ENCODE results near the gene ZNF775.

Gene ZNF775

DNA sequence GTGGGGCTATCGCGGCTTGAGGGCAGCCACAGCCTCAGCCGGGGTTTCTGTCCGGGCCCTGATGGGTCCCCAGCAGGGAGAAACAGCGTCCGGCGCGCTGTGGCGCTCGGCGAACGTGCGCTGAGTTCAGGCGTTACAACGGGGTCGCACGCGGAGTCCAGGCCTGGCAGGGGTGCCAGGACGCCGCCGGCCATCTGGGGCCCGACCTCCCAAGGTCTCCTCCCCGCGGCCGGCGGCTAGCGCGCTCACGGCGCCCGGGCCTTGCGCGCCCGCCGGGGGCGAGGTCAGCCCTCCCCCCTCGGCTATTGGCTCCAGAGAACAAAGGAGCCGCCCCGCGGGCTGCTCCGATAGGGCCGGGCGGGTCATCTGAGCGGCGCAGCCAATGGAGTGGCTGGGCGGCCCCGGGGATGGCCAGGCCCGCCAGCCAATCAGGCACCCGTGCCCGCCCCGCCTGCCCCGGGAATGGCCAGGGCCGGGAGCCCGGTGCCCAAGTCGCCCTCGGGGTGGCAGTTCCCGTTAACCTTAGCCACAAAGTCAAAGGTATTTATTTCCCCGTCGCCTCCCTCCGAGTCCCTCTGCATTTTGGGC lies at the start of gene ZNF775:
Gene ZNF775 (plus strand): TSS at position 478 of the 588 bp plus-strand sequence. CDS start 9,141 bp downstream, outside the sequence.
- peaks cover 10% of the 10 kb centered on the region for H3K36me3 Mint-ChIP-seq (ENCODE audit: low read depth)
- H3K9me3 Mint-ChIP-seq, result no peaks in the 10 kb centered on the region
- H3K27me3 Mint-ChIP-seq (ENCODE audit: low read depth), result no peaks in the 10 kb centered on the region
- peaks cover 37% of the 10 kb centered on the region for H3K4me1 Mint-ChIP-seq (ENCODE audit: low read depth)
- H3K4me3 Mint-ChIP-seq, result peak within 1 kb of the TSS; percentile 95
- peak within 1 kb of the TSS; percentile 75 for H3K27ac Mint-ChIP-seq

DNA sequence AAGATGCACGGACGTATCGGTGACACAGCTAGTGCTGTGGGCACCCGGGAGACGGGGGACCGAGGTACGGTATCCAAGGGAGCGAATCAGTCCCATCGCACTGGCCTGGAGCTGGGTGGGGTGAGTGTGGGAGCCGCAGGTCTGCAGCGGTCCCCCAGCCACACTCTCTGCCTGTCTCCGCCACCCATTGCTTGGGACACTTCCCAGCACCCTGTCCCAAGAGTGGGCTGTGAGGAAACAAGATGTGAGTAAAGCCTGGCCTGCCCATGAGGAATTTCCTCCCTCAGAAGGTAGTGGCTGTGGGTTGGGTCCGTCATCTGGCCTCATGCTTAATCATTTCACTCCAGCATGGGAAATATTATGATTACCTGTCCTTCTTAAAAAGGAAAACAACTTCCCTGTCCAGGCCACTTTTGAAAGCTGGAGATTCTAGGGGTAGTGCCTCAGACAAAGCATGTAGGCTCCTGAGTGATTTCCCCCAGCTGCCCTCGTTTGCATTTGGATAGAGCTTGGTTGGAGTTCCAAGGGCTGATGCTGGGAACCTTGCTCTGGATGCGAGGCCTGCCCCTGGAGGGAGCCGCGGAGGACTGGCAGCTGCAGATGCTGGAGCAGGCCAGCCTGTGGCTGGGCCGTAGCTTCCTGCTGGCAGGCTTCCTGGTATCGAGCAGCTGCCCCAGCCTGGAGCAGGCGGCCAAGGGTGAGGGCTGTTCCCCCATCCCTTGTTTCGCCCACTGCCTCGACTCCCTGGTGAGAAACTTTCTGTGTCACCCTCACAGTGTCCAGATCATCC lies 49.6 kb upstream of the ZNF775 start:
- H3K36me3 Mint-ChIP-seq (ENCODE audit: low read depth), result peaks cover 19% of the 10 kb centered on the region

DNA sequence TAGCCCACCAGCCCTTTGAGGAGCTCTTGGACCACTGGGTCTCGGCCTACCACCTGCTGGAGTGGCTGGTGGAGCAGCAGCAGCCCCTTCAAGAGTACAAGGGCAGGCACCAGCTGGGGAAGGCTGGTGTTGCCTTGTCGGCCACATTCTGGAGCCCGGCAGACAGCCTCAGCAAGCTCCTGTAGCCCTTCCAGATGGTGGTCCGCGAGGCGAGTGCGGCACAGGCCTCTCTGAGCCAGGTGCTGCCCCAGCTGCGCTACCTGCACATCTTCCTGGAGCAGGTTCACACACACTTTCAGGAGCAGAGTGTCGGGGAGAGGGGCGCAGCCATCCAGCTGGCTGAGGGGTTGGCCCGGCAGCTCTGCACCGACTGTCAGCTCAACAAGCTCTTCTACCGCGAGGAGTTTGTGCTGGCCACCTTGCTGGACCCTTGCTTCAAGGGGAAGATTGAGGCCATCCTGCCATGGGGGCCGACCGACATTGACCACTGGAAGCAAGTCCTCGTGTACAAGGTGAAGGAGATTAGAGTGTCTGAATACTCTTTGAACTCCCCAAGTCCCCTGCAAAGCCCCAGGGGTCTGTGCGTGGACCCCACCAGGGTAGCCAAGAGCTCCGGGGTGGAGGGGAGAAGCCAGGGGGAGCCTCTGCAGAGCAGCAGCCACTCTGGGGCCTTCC lies 48.8 kb upstream of the ZNF775 start:
- Mint-ChIP-seq H3K27me3 (ENCODE audit: low read depth) (no peaks in the 10 kb centered on the region), H3K4me3 (no peak overlapping the region), H3K36me3 (ENCODE audit: low read depth) (peaks cover 16% of the 10 kb centered on the region), H3K27ac (no peak overlapping the region), H3K9me3 (no peaks in the 10 kb centered on the region), H3K4me1 (ENCODE audit: low read depth) (peaks cover 6% of the 10 kb centered on the region)

More for the DNA sequence above, 49.6 kb upstream of the ZNF775 start:
- Mint-ChIP-seq H3K27me3 (ENCODE audit: low read depth) (no peaks in the 10 kb centered on the region), H3K4me3 (no peak overlapping the region), H3K27ac (no peak overlapping the region), H3K9me3 (no peaks in the 10 kb centered on the region), H3K4me1 (ENCODE audit: low read depth) (peaks cover 14% of the 10 kb centered on the region)

GRCh38 chr7:150332852-150333635 lies 46.1 kb upstream of the ZNF775 start:
- Mint-ChIP-seq H3K27me3 (ENCODE audit: low read depth) (no peaks in the 10 kb centered on the region), H3K4me1 (ENCODE audit: low read depth) (peaks cover 1% of the 10 kb centered on the region), H3K4me3 (no peak overlapping the region), H3K27ac (no peak overlapping the region), H3K36me3 (ENCODE audit: low read depth) (peaks cover 7% of the 10 kb centered on the region), H3K9me3 (no peaks in the 10 kb centered on the region)

DNA sequence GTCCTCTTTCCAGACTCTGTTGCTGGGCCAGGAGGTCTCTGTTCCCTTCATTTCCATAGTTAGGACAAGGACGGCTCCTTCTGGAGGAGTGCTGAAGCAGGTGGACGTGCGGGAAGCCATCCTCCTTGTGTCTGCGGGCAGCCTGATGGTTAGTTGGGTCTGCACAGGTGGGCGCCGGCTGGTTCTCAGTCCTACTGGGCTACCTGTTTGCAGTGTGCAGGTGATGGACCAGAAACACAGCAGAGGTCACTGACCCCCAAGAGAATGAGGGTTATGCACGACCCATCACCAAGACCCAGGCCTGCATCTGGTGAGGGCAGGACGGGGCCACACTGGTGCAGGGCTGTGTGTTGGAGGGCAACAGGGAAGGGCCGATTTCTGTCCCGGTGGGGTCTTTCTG lies 45.5 kb upstream of the ZNF775 start:
- Mint-ChIP-seq H3K9me3 (no peaks in the 10 kb centered on the region), H3K4me1 (ENCODE audit: low read depth) (peaks cover 1% of the 10 kb centered on the region), H3K27ac (no peak overlapping the region), H3K27me3 (ENCODE audit: low read depth) (no peaks in the 10 kb centered on the region), H3K36me3 (ENCODE audit: low read depth) (peaks cover 7% of the 10 kb centered on the region), H3K4me3 (no peak overlapping the region)

DNA sequence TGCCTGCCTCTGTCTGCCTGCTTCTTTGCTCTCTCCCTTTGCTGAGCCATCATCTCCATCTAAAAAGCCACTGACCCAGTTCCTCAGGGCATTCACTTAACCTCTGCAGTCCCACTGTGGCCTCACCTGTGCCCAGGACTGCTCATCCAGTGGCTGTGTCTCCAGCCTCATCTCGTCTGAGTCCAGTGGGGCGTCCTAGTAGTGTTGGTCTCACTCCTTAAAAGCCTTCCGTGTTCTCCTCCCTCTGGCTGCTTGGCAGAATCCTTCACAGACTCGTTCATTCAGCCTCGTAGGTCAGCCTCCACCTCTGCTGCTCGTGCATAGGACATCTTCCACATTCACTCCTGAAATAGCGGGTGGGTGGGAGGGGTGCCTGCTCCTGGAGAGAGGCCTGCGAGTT lies 45.0 kb upstream of the ZNF775 start:
- Mint-ChIP-seq H3K27ac (no peak overlapping the region), H3K36me3 (ENCODE audit: low read depth) (peaks cover 5% of the 10 kb centered on the region), H3K4me3 (no peak overlapping the region)

GRCh38 chr7:150335108-150335773 lies 43.9 kb upstream of the ZNF775 start:
- H3K4me3 Mint-ChIP-seq, result no peak overlapping the region
- no peak overlapping the region for H3K27ac Mint-ChIP-seq
- no peaks in the 10 kb centered on the region for H3K9me3 Mint-ChIP-seq
- H3K4me1 Mint-ChIP-seq (ENCODE audit: low read depth), result peaks cover 1% of the 10 kb centered on the region
- peaks cover 11% of the 10 kb centered on the region for H3K27me3 Mint-ChIP-seq (ENCODE audit: low read depth)
- peaks cover 9% of the 10 kb centered on the region for H3K36me3 Mint-ChIP-seq (ENCODE audit: low read depth)

More for the DNA sequence above, 45.0 kb upstream of the ZNF775 start:
- H3K4me1 Mint-ChIP-seq (ENCODE audit: low read depth), result peaks cover 1% of the 10 kb centered on the region
- no peaks in the 10 kb centered on the region for H3K9me3 Mint-ChIP-seq
- peaks cover under 1% of the 10 kb centered on the region for H3K27me3 Mint-ChIP-seq (ENCODE audit: low read depth)

GRCh38 chr7:150335774-150336112 lies 43.4 kb upstream of the ZNF775 start:
- Mint-ChIP-seq H3K36me3 (ENCODE audit: low read depth) (peaks cover 9% of the 10 kb centered on the region), H3K27me3 (ENCODE audit: low read depth) (peaks cover 12% of the 10 kb centered on the region), H3K4me1 (ENCODE audit: low read depth) (peaks cover 1% of the 10 kb centered on the region)

GRCh38 chr7:150336746-150337145 lies 42.4 kb upstream of the ZNF775 start:
- Mint-ChIP-seq H3K4me3 (no peak overlapping the region), H3K4me1 (ENCODE audit: low read depth) (peaks cover 1% of the 10 kb centered on the region), H3K27ac (no peak overlapping the region), H3K36me3 (ENCODE audit: low read depth) (peaks cover 7% of the 10 kb centered on the region), H3K27me3 (ENCODE audit: low read depth) (peaks cover 20% of the 10 kb centered on the region), H3K9me3 (no peaks in the 10 kb centered on the region)

More at GRCh38 chr7:150335774-150336112, 43.4 kb upstream of the ZNF775 start:
- H3K27ac Mint-ChIP-seq, result no peak overlapping the region
- no peaks in the 10 kb centered on the region for H3K9me3 Mint-ChIP-seq
- no peak overlapping the region for H3K4me3 Mint-ChIP-seq

GRCh38 chr7:150337179-150337578 lies 42.0 kb upstream of the ZNF775 start:
- Mint-ChIP-seq H3K4me3 (no peak overlapping the region), H3K4me1 (ENCODE audit: low read depth) (no peaks in the 10 kb centered on the region), H3K27me3 (ENCODE audit: low read depth) (peaks cover 24% of the 10 kb centered on the region), H3K9me3 (no peaks in the 10 kb centered on the region), H3K36me3 (ENCODE audit: low read depth) (peaks cover 7% of the 10 kb centered on the region), H3K27ac (no peak overlapping the region)

DNA sequence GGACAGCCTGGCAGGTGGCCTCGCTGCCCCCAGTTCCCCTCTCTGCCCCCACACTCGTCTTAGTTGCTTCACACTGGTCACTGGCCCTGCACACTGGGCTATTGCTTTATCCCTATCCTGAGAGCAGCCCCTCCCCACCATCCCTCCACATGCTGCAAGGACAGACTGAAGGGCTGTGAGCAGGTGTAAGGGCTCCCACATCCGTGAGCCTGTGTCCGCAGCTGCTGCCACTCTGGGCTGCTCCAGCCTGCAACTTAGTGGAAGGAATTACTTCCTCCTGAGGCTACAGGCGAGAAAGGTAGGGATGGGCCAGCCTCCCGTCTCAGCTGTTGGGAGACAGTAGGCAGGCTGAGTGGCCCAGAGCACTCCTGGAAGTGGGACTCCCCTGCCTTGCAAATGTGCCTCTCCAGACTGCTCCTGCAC lies 41.5 kb upstream of the ZNF775 start:
- Mint-ChIP-seq H3K27ac (no peak overlapping the region), H3K36me3 (ENCODE audit: low read depth) (peaks cover 7% of the 10 kb centered on the region), H3K9me3 (no peaks in the 10 kb centered on the region), H3K4me1 (ENCODE audit: low read depth) (no peaks in the 10 kb centered on the region), H3K4me3 (no peak overlapping the region), H3K27me3 (ENCODE audit: low read depth) (peaks cover 29% of the 10 kb centered on the region)

DNA sequence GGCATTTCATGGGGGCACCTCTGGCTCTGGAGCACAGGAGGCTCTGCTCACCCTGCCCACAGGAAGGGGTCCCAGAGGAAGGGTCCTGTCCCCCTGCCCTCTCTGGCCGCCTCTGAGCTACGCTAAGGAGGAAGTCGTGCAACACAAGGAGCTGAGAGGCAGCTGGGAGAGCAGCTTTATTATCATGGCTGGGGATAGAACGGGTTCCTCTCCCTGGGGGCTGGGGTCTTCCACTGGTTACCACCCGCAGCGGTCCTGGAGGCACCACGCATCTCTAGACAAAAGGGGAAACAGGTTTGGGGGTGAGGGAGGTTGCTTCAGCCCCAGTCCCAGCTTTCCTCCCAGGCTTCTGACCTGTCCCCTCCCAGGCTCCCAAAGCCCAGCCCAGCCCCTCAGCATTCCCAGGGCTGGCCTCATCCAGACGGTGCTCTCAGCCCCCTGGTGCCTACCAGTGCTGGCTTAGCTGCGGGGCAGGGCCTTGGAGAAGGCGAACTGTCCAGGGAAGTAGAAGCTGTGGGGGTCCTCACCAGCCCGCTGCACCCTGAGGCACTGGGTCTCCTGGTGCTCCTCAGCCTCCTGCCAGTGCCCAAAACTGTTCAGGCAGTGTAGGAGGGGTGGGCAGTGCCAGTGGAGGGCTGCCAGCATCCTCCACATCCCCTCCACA lies 40.8 kb upstream of the ZNF775 start:
- Mint-ChIP-seq H3K27me3 (ENCODE audit: low read depth) (peaks cover 35% of the 10 kb centered on the region), H3K4me1 (ENCODE audit: low read depth) (no peaks in the 10 kb centered on the region), H3K4me3 (no peak overlapping the region), H3K27ac (no peak overlapping the region), H3K36me3 (ENCODE audit: low read depth) (peaks cover 7% of the 10 kb centered on the region), H3K9me3 (no peaks in the 10 kb centered on the region)

- H3K4me3 Mint-ChIP-seq, result no peak overlapping the region
- peaks cover 11% of the 10 kb centered on the region for H3K36me3 Mint-ChIP-seq (ENCODE audit: low read depth)
- no peaks in the 10 kb centered on the region for H3K4me1 Mint-ChIP-seq (ENCODE audit: low read depth)
- peaks cover 44% of the 10 kb centered on the region for H3K27me3 Mint-ChIP-seq (ENCODE audit: low read depth)
- peaks cover 7% of the 10 kb centered on the region for H3K9me3 Mint-ChIP-seq
- no peak overlapping the region for H3K27ac Mint-ChIP-seq
Measured at GRCh38 chr7:150339409-150339809, 39.7 kb upstream of the ZNF775 start.
